HepG2 (cell line): ENCODE data around the gene GYPA. TPM values are rescaled to one million over a fixed set of nuclear protein-coding genes. Genes with fewer than 3 reads are reported as not detected.
"Not testable (repeated sequence)": the region's sequence is repeated elsewhere in the genome, so short reads cannot be mapped to it uniquely, and the experiment has no call there.

Experiments
- ATAC-seq: fragments of 200-7000 bp; cut with Tn5 transposase; 3 replicates; pipeline ENCODE4 v1.9.1; 2020; ENCODE audit warnings: mild to moderate bottlenecking, moderate library complexity
- BruUV-seq: library from RNA; stranded (reverse); fragments of 400-500 nt; replicated peaks from 2 replicates; lab custom pipeline; 2021; lab: Mats Ljungman, UMichigan
- CTCF ChIA-PET: fragments of 300-600 bp; formaldehyde crosslinking; extraction: SDS; loops from one replicate; lab custom pipeline; 2021; ENCODE audit warnings: low total read pairs, inconsistent platforms, low intra/inter-chr PET ratio; lab: Yijun Ruan, JAX
- POLR2A ChIA-PET: fragments of 350-600 bp; sonication (Branson Sonifier 250); formaldehyde crosslinking; loops from one replicate; lab custom pipeline; 2020; ENCODE audit warnings: antibody characterized with exemption, inconsistent platforms; lab: Yijun Ruan, JAX
- DNase-seq: peaks from one replicate; pipeline ENCODE4 v3.0.0-alpha.2; 2015; ENCODE audit warnings: low spot score
- FAIRE-seq: peaks from 3 replicates; lab custom pipeline; 2011; peaks lifted over from hg19 to GRCh38; lab: Jason Lieb, UNC
- H2AFZ ChIP-seq: one replicate; pipeline ENCODE4 v1.6.1; 2011; ENCODE audit warnings: low read length, inconsistent platforms
- H3K27ac ChIP-seq: fragments of 300-600 bp; 3 replicates; pipeline ENCODE4 v1.8.0; 2011; ENCODE audit warnings: mixed run types, mild to moderate bottlenecking, mixed read lengths, low read length, inconsistent platforms; ENCODE audit not compliant: insufficient read depth; ENCODE audit errors: extremely low read length
- H3K27me3 ChIP-seq, 2 experiments: fragments of 200-600 bp in 1 of 2; 2 replicates in 1 of 2; 3 replicates in 1 of 2; pipeline versions ENCODE4 v1.6.0 to v1.8.0; 2011; ENCODE audit warnings: low read length in 2 of 2, mild to moderate bottlenecking in 2 of 2, moderate library complexity in 2 of 2, inconsistent platforms in 1 of 2; ENCODE audit not compliant: insufficient read depth in 2 of 2, control insufficient read depth in 1 of 2
- H3K36me3 ChIP-seq, 2 experiments: fragments of 200-600 bp in 1 of 2; replicated peaks in 1 of 2; 2 replicates in 1 of 2; 3 replicates in 1 of 2; pipeline versions ENCODE4 v1.5.1 to v1.8.0; 2011; ENCODE audit warnings: low read length in 2 of 2, inconsistent platforms in 1 of 2; ENCODE audit not compliant: insufficient read depth in 2 of 2, control insufficient read depth in 1 of 2
- H3K4me1 ChIP-seq: 2 replicates; pipeline ENCODE4 v1.5.1; 2012; ENCODE audit warnings: low read length, inconsistent platforms; ENCODE audit not compliant: insufficient read depth
- H3K4me2 ChIP-seq: 2 replicates; pipeline ENCODE4 v1.6.0; 2011; ENCODE audit warnings: low read depth, low read length, inconsistent platforms
- H3K4me3 ChIP-seq, 3 experiments: fragments of 200-600 bp in 1 of 3; sonication (generic), shearing (Covaris generic) in 1 of 3; replicated peaks in 1 of 3; 2 replicates each; pipeline ENCODE4 v1.5.1; 2011 to 2016; ENCODE audit warnings: low read length in 3 of 3, inconsistent platforms in 2 of 3, low read depth in 2 of 3, mild to moderate bottlenecking in 2 of 3, control low read depth in 1 of 3, mixed read lengths in 1 of 3; ENCODE audit not compliant: insufficient read depth in 1 of 3
- H3K79me2 ChIP-seq: one replicate; pipeline ENCODE4 v1.6.1; 2011; ENCODE audit warnings: low read length, inconsistent platforms; ENCODE audit not compliant: insufficient read depth
- H3K9ac ChIP-seq: 2 replicates; pipeline ENCODE4 v1.6.0; 2011; ENCODE audit warnings: mild to moderate bottlenecking, low read depth, low read length, inconsistent platforms; ENCODE audit not compliant: insufficient read depth
- H3K9me3 ChIP-seq: 2 replicates; pipeline ENCODE4 v1.5.1; 2012; ENCODE audit warnings: mild to moderate bottlenecking, low read length
- H4K20me1 ChIP-seq: 2 replicates; pipeline ENCODE4 v1.6.0; 2011; ENCODE audit warnings: inconsistent platforms, mild to moderate bottlenecking, low read length, moderate library complexity; ENCODE audit not compliant: insufficient read depth
- ATF7 ChIP-seq, 2 experiments: fragments of 450-650 bp in 1 of 2; sonication (generic) in 1 of 2; formaldehyde crosslinking in 1 of 2; IDR thresholded peaks; 2 replicates each; pipeline versions ENCODE4 v1.4.0 to v1.6.1; 2016 to 2020; ENCODE audit warnings: antibody characterized with exemption in 1 of 2, mild to moderate bottlenecking in 1 of 2, missing genetic modification reagents in 1 of 2
- WGBS: methylation state at CpG from one replicate; pipeline ENCODE4 v1.1.6; 2017; ENCODE audit warnings: low lambda C conversion rate; 5-methylcytosine and 5-hydroxymethylcytosine counted together
- in situ Hi-C: cut with HindIII; loops from 2 replicates; pipeline ENCODE4 v1.10.0; 2017; ENCODE audit warnings: low pct_unique_long_range_greater_than_20kb; ENCODE audit not compliant: extremely low pct_ligation_motif_present
- intact Hi-C: fragments of 100-400 bp; cut with micrococcal nuclease; formaldehyde crosslinking; loops from one replicate; pipeline ENCODE4 v1.10.0; 2022; ENCODE audit not compliant: unreplicated experiment
- polyA plus RNA-seq, 8 experiments: library from polyadenylated mRNA; depleted of rRNA in 3 of 8; stranded (reverse) in 7 of 8; unstranded in 1 of 8; fragments of >200 nt; fragmentation: Illumina TruSeq in 4 of 8; extraction: Trizol in 4 of 8; gene quantifications; 2 replicates each; pipeline versions ENCODE4 v1.2.1 to v1.2.3, GENCODE V29; 2011 to 2016; ENCODE audit warnings: low read depth in 4 of 8, missing spikeins in 1 of 8, mixed read lengths in 1 of 8; ENCODE audit not compliant: insufficient read depth in 1 of 8
- total RNA-seq, 5 experiments: library from RNA; depleted of rRNA; stranded (reverse); fragments of >200 nt; fragmentation: Illumina TruSeq; extraction: Trizol; gene quantifications; 2 replicates each; pipeline ENCODE4 v1.2.3, GENCODE V29; 2016; ENCODE audit warnings: low read depth in 1 of 5

GYPA gene
- total and polyA plus RNA-seq, 2 of the 13 experiments (the other 11 are each of a cell fraction or from before 2014, with no cell fraction given): not detected

DNA sequence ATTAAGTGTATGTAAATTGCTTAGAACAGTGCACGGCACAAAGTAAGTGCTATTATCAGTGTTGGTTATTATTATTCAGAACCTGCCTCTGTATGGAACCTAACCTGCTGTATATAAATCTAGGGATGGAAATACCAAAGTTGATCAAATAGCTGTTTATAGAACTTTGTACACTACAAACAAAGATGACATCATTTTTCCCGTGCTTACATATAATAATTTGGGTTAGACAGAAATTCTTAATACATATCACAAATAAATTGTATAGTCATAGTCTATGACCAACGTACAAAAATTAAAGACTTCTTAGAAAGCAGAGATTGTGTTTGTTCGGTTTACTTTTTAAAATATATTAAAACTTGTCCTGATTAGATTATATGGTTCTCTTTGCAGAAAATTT is 4.3 kb downstream of the GYPA start:
- H3K79me2 ChIP-seq; H4K20me1 ChIP-seq; H2AFZ ChIP-seq; DNase-seq; H3K4me2 ChIP-seq; H3K9me3 ChIP-seq; ATAC-seq; H3K9ac ChIP-seq; CTCF ChIA-PET; H3K36me3 ChIP-seq; POLR2A ChIA-PET; FAIRE-seq; in situ Hi-C loops; H3K4me1 ChIP-seq; intact Hi-C loops; H3K4me3 ChIP-seq; H3K27ac ChIP-seq; BruUV-seq; H3K27me3 ChIP-seq; TF ChIP-seq ATF7 (CRISPR knock-in tag; IDR thresholded peaks at IDR 0.05): not testable (repeated sequence)
- under 1% methylated on average over 4 of the region's 4 CpGs for WGBS
- TF ChIP-seq ATF7 (IDR thresholded peaks at IDR 0.05): peak; percentile 53

DNA sequence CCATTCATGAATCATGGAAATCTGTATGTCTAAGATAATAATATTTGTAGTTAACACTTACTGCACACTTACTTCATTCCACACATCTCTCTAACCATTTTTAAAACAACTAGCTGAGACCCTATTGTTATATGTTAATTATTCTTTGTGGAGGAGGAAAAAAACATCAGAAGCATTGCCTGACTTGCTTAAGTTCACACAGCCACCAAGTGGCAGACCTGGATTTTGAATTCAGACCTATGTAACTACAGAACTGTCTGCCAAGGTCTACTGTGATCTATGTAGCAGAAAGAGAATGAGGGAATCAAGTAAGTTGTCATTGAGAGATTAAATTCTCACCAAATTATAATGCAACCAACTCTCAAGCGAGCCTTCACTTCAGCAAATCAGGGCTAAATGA is 10.4 kb downstream of the GYPA start:
- H3K36me3 ChIP-seq, H3K27me3 ChIP-seq, H3K4me2 ChIP-seq, H3K9me3 ChIP-seq, DNase-seq, H3K9ac ChIP-seq, CTCF ChIA-PET, ATAC-seq, H2AFZ ChIP-seq, H3K79me2 ChIP-seq, BruUV-seq, H3K4me3 ChIP-seq, POLR2A ChIA-PET, H4K20me1 ChIP-seq, H3K27ac ChIP-seq, intact Hi-C loops, in situ Hi-C loops, FAIRE-seq, H3K4me1 ChIP-seq: not testable (repeated sequence)
- WGBS: 0% methylated on average over 1 of the region's 1 CpG

DNA sequence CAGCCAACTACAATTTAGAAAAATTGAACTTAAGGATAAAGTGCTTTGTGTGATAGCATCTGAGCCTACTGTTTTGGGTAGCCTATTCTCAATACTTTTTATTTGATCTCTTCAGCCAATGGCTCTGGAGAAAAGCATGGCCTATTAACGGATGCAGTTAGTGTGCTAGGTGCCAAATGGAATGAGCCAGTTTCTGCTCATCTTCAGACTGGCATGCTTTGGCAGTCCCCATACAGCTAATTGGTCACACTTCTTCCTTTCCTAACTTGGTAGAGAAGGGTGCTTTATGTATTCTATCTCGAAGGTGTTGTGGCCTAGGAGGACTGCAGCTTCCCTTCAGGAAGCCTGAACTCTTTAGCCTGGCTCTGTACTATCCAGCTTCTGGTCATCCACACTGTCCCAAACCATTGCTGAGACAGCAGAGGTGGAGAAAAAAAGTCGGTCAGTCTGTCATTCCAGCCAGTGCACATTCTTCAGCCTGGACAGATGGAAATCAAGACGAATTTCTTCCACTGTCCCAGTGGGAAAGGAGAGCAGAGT is 11.1 kb downstream of the GYPA start:
- in situ Hi-C loops, H3K4me1 ChIP-seq, BruUV-seq, H3K9me3 ChIP-seq, H3K4me2 ChIP-seq, H3K27ac ChIP-seq, H3K9ac ChIP-seq, DNase-seq, H3K79me2 ChIP-seq, FAIRE-seq, H3K27me3 ChIP-seq, intact Hi-C loops, POLR2A ChIA-PET, H4K20me1 ChIP-seq, H2AFZ ChIP-seq, H3K36me3 ChIP-seq, CTCF ChIA-PET, ATAC-seq, H3K4me3 ChIP-seq: not testable (repeated sequence)
- WGBS: 3% methylated on average over 4 of the region's 4 CpGs

DNA sequence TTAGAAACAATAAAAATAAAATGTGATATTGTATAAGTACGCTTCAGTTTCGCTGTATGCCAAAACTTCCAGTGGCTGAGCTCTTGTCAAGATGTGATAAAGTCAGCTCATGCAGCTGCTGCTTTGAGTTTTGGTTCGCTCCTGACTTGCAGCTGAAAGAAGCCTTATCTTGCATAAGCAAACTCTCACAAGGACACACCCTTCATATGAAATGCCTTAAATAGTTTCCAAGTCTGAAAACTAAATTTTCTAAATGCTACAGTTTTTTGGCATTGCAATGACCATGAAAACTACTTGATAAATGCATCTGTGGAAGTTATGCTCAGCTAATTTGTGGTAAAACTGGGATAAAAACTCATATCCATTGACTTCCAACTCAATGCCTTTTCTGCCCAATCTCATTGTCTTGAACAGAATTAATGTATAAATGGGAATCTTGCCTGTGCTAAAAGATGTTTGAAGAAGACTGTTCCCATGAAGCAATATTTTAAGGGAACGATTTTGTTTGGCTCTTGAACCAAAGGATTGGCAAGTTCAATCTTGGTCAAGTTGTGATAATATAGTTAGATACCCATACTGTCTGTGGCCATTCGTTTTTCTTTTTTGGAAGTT is 11.7 kb downstream of the GYPA start:
- H3K4me2 ChIP-seq, CTCF ChIA-PET: not testable (repeated sequence)

More for the DNA sequence above, 11.7 kb downstream of the GYPA start:
- intact Hi-C loops, BruUV-seq, H3K27ac ChIP-seq, H3K27me3 ChIP-seq, H3K9ac ChIP-seq, H4K20me1 ChIP-seq, POLR2A ChIA-PET, H3K36me3 ChIP-seq, in situ Hi-C loops, H3K79me2 ChIP-seq, H3K9me3 ChIP-seq, ATAC-seq, H3K4me1 ChIP-seq, H2AFZ ChIP-seq, DNase-seq, FAIRE-seq, H3K4me3 ChIP-seq: not testable (repeated sequence)
- WGBS: 0% methylated on average over 5 of the region's 5 CpGs
